Uterus (tissue), 2 donors: ENCODE data around the gene CDK5R1.

ENCODE experiments used
- POLR2A ChIP-seq, 2 donors: fragments of 450-650 bp; IDR thresholded peaks; one replicate each; pipeline ENCODE4 v1.6.1; 2016; ENCODE audit warnings: antibody characterized with exemption in 2 of 2, mild to moderate bottlenecking in 1 of 2, moderate library complexity in 1 of 2
- TF ChIP-seq, protein P1 (sequence below), 4 experiments: fragments of 200-600 bp in 2 of 4; fragments of 450-650 bp in 2 of 4; sonication (generic) in 2 of 4; IDR thresholded peaks; one replicate each; pipeline ENCODE4 v1.5.1; 2016 to 2019; ENCODE audit warnings: antibody characterized with exemption in 4 of 4, mild to moderate bottlenecking in 2 of 4, moderate library complexity in 1 of 4

- TF ChIP-seq, protein P1, sequence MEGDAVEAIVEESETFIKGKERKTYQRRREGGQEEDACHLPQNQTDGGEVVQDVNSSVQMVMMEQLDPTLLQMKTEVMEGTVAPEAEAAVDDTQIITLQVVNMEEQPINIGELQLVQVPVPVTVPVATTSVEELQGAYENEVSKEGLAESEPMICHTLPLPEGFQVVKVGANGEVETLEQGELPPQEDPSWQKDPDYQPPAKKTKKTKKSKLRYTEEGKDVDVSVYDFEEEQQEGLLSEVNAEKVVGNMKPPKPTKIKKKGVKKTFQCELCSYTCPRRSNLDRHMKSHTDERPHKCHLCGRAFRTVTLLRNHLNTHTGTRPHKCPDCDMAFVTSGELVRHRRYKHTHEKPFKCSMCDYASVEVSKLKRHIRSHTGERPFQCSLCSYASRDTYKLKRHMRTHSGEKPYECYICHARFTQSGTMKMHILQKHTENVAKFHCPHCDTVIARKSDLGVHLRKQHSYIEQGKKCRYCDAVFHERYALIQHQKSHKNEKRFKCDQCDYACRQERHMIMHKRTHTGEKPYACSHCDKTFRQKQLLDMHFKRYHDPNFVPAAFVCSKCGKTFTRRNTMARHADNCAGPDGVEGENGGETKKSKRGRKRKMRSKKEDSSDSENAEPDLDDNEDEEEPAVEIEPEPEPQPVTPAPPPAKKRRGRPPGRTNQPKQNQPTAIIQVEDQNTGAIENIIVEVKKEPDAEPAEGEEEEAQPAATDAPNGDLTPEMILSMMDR (IDR thresholded peaks at IDR 0.05) = no peak
- no peak for TF ChIP-seq POLR2A (IDR thresholded peaks at IDR 0.05)
Observed at GRCh38 chr17:32461498-32461852, 25.3 kb upstream of the CDK5R1 start.
